Stimulated activated naive CD8-positive, alpha-beta T cell treated with anti-CD3 and anti-CD28 coated beads, Interleukin-15, Interleukin-2, amounts not matched to agents 100 ng/mL and 50 ng/mL, for 24 hours (primary cell): ENCODE measurements around the gene PRDM16.
"Not testable (repeated sequence)": the region's sequence is repeated elsewhere in the genome, so short reads cannot be mapped to it uniquely, and the experiment has no call there.

Experiments used
- H3K27ac Mint-ChIP-seq: one replicate; pipeline ENCODE4 v1.8.0; 2021; ENCODE audit warnings: mild to moderate bottlenecking, mixed read lengths
- H3K27me3 Mint-ChIP-seq: one replicate; pipeline ENCODE4 v1.8.0; 2021; ENCODE audit warnings: mixed read lengths
- H3K36me3 Mint-ChIP-seq: one replicate; pipeline ENCODE4 v1.8.0; 2021; ENCODE audit warnings: low read depth, mixed read lengths
- H3K4me1 Mint-ChIP-seq: one replicate; pipeline ENCODE4 v1.8.0; 2021; ENCODE audit warnings: low read depth, mixed read lengths
- H3K4me3 Mint-ChIP-seq: one replicate; pipeline ENCODE4 v1.8.0; 2021; ENCODE audit warnings: mild to moderate bottlenecking, mixed read lengths
- H3K9me3 Mint-ChIP-seq: one replicate; pipeline ENCODE4 v1.8.0; 2021; ENCODE audit warnings: mixed read lengths

The PRDM16 gene

DNA sequence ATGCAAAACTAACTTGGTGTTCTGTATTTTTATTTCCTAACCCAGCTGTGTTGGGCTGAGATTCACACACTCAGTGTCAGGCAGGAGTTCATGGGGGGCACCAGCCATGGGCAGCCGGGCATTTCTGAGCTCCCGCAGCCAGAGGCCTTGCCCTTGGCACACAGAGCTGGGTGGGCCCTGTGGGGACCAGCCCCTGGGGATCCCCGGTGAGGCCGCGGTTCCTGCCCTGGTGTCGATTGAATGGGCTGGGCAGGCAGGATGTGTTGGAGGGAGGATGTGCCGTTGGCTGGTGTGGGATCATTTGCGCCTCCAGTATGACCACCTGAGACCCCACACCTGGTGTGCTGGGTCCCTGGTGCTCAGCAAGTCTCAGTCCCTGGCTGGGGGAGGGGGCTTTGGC, 91.0 kb downstream of the PRDM16 start:
- H3K4me3 Mint-ChIP-seq: no peak overlapping the region
- H3K27me3 Mint-ChIP-seq: peaks cover 30% of the 10 kb centered on the region

DNA sequence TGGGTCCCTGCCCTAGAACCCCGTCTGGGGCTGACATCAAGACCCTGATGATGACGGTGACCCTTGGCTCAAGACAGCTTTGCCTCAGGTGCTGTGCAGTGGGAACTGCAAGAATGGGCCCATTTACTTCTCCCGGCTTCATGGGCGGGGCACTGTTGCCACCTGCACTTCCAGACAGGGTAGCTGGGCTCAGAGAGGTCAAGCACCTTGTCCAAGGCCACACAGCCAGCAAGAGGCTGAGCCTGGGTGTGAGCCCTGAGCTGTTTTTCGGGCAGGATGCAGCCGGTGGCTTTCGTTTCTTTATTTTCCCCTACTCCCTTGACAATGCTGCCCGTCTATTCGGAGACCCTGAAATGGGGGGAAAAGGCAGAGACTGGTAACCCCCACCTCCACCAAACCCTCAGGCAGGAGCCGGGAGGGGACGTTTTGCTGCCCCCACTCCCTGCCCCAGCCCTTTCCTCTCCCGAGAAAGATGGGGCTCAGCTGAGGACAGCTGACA, 91.7 kb downstream of the PRDM16 start:
- H3K27ac Mint-ChIP-seq: no peak overlapping the region
- no peaks in the 10 kb centered on the region for H3K4me1 Mint-ChIP-seq
- H3K27me3 Mint-ChIP-seq: peaks cover 27% of the 10 kb centered on the region
- no peaks in the 10 kb centered on the region for H3K9me3 Mint-ChIP-seq
- H3K4me3 Mint-ChIP-seq: peak overlapping the region; percentile 22
- no peaks in the 10 kb centered on the region for H3K36me3 Mint-ChIP-seq

More for the DNA sequence above, 91.0 kb downstream of the PRDM16 start:
- no peaks in the 10 kb centered on the region for H3K9me3 Mint-ChIP-seq
- H3K36me3 Mint-ChIP-seq: no peaks in the 10 kb centered on the region
- H3K4me1 Mint-ChIP-seq: no peaks in the 10 kb centered on the region
- H3K27ac Mint-ChIP-seq: no peak overlapping the region

DNA sequence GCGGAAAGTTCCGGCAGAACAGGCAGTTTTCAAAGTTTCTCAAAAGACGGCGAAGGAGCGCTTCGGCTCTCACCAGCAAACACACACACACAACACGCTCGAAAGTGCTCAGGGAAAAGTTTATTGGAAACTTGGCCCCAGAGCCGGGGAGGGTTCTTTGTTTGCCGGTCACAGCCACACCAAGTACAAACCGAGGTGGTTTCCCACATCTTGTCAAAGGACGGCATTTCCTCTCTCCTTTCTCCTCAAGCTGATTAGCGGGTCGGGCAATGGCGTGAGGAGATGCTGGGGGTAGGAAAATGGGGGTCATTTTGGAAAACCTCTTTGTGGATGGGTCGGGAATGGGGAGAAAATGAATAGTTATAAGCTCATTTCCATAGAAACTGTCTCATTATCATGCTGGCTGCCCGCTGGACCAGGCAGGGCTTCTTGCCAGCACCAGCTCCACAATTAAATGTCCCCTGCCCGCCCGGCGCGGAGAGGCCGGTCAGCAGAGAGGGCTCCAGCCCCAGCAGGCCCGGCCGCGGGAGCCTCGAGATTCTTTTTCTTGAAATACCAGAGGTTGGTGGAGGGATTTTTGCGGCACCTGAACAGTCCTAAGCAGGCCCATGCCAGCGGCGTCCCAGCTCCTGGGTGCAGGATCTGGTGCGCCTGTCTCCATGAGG, 92.3 kb downstream of the PRDM16 start:
- no peaks in the 10 kb centered on the region for H3K9me3 Mint-ChIP-seq
- peak overlapping the region; percentile 22 for H3K4me3 Mint-ChIP-seq
- H3K27me3 Mint-ChIP-seq: peaks cover 20% of the 10 kb centered on the region
- no peaks in the 10 kb centered on the region for H3K36me3 Mint-ChIP-seq
- no peak overlapping the region for H3K27ac Mint-ChIP-seq
- H3K4me1 Mint-ChIP-seq: no peaks in the 10 kb centered on the region

DNA sequence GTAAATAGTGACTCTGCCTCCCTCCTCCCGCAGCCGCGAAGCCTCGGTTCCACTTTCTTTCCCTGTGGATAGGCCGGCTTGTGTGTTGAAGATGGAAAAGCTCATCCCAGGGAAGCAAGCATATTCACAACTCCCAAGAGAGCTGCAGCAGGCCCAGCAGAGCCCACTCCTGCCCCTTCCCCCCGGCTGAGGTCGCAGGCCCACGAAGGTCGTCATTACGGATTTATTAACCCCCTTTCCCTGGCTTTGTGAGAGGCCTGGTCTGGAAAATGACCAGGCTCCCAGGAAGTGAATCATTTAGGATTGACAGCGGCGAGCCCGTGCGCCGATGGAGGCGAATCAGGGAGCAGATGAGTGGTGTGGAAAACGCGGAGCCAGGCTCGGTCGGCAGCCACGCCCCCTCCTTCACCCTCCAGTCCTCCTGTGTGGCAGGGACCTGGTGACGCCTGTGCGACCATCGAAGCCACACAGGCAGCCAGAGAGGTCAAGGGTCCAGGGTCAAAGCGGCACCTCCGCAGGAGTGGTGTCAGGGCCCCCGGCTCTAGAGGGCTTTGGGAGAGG, 93.4 kb downstream of the PRDM16 start:
- no peaks in the 10 kb centered on the region for H3K36me3 Mint-ChIP-seq
- no peaks in the 10 kb centered on the region for H3K9me3 Mint-ChIP-seq
- no peak overlapping the region for H3K27ac Mint-ChIP-seq
- H3K27me3 Mint-ChIP-seq: peaks cover 15% of the 10 kb centered on the region
- H3K4me1 Mint-ChIP-seq: no peaks in the 10 kb centered on the region
- no peak overlapping the region for H3K4me3 Mint-ChIP-seq

DNA sequence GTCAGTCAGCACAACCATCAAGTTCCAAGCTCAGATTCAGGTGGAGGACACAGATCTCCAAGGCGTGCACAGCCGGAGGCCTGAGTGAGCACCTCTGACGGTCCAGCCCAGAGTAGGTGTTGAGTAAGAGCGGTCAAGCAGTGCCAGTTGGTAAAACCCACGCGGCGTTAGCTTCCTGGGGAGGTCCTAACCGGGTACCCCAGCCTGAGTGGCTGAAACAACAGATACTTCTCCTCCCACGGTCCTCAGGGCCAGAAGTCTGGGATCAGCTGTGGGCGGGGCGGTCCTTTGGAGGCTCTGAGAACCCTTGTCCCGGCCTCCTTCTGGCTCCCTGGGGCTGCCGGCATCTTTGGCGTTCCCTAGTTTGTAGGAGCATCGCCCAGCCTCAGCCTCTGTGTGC, 94.4 kb downstream of the PRDM16 start:
- H3K9me3 Mint-ChIP-seq: no peaks in the 10 kb centered on the region
- H3K36me3 Mint-ChIP-seq: no peaks in the 10 kb centered on the region
- no peaks in the 10 kb centered on the region for H3K4me1 Mint-ChIP-seq
- peaks cover 10% of the 10 kb centered on the region for H3K27me3 Mint-ChIP-seq
- no peak overlapping the region for H3K4me3 Mint-ChIP-seq
- no peak overlapping the region for H3K27ac Mint-ChIP-seq

DNA sequence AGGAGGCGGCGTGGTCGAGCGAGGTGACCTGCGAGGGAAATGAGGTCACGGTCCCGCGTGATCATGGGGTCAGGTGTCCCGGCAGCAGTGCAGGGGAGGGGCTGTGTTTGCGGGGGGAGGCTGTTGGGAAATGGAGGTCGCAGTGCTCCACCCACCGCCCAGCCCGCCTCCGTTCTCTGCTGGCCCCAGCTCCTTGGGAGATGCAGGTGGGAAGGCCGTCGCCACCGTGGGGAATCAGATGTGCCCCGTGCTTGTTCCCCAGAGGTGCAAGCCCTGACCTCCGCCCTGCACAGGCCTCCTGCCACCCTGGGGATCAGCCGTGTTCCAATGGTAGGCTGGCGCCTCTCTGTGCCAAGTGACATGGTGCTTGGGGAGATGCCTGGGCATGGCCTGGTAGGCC, 95.7 kb downstream of the PRDM16 start:
- H3K36me3 Mint-ChIP-seq: no peaks in the 10 kb centered on the region
- no peaks in the 10 kb centered on the region for H3K4me1 Mint-ChIP-seq
- H3K9me3 Mint-ChIP-seq: no peaks in the 10 kb centered on the region
- H3K4me3 Mint-ChIP-seq: no peak overlapping the region
- H3K27ac Mint-ChIP-seq: no peak overlapping the region
- H3K27me3 Mint-ChIP-seq: peaks cover 7% of the 10 kb centered on the region

DNA sequence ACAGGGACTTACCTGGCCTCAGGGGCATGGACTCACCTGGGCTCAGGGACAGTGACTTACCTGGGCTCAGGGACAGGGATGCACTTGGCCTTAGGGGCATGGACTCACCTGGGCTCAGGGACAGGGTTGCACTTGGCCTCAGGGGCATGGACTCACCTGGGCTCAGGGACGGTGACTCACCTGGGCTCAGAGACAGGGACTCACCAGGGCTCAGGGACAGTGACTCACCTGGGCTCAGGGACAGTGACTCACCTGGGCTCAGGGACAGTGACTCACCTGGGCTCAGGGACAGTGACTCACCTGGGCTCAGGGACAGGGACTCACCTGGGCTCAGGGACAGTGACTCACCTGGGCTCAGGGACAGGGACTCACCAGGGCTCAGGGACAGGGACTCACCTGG, 96.2 kb downstream of the PRDM16 start:
- H3K9me3 Mint-ChIP-seq, H3K27ac Mint-ChIP-seq, H3K27me3 Mint-ChIP-seq, H3K36me3 Mint-ChIP-seq, H3K4me1 Mint-ChIP-seq, H3K4me3 Mint-ChIP-seq: not testable (repeated sequence)

DNA sequence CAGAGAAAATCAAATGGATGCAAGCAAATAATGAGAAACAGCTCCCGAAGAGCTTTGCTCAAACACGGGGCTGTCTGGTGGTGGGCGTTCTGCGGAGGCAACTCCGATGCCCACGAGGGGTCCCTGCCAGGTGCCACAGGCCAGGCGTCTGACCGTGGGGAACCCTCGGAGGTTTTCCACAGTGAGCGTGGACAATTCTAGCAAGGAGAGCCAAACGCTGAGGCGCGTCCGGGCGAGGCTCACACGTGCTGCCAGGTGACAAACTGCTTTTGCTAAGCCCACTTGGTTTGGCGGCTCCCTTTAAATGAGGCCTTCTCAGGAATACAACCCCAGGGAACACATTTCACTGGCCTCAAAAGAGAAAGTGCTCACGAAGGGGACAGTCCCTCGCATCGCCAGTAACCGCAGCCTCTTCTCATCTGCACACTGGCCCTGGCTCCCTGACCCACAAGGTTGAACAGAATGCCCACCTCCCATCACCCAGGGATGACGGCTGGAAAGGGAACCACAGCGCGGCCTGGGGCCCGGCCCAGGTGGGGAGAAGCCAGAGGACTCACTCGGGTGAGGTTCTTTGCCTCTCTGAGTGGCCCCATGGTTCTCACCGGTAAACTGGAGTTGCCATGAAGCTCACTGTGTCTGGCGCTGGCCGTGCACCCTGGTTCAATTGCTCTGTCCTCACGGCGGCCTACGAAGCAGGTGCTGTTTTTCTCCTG, 97.4 kb downstream of the PRDM16 start:
- Mint-ChIP-seq H3K27me3 (peaks cover 10% of the 10 kb centered on the region), H3K9me3 (no peaks in the 10 kb centered on the region), H3K27ac (no peak overlapping the region), H3K4me3 (no peak overlapping the region), H3K4me1 (peaks cover 4% of the 10 kb centered on the region), H3K36me3 (no peaks in the 10 kb centered on the region)

DNA sequence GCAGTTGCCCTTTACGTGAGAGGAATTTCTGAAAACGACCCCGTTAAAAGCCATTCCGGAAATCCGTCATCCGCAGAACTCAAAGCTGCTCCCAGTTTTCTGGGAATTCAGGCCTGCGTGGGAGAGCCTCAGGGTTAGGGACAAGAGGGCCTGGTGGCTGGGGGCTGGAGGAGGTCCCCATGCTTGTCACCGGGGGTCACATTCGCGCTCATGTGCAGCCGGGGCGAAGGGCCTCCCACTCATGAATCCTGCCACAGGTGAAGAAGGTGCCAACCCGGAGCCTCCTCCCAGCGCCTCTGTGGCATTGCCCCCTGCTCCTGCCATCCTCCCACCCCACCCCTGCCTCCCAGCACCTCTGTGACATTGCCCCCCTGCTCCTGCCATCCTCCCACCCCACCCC, 98.3 kb downstream of the PRDM16 start:
- Mint-ChIP-seq H3K36me3 (no peaks in the 10 kb centered on the region), H3K4me1 (peaks cover 4% of the 10 kb centered on the region), H3K27ac (no peak overlapping the region), H3K27me3 (peaks cover 14% of the 10 kb centered on the region), H3K9me3 (no peaks in the 10 kb centered on the region), H3K4me3 (no peak overlapping the region)

DNA sequence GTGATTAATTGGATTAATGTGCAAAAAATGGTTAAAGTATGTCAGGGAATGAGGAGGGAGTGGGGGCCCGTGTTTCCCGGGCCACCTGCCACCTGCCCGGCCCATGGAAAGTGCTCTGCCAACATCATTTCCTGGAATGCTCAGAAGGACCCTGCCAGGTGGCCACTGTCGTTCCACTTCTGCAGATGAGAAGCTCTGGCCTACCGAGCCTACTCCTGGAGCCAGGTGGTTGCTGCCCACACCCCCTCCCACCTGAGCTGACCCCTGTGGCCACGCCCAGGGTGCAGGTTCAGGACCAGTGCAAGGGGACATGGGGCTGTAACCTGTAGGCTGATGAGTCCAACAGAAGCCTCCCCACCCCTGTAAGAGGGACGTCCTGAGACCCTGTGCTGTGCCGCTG, 99.7 kb downstream of the PRDM16 start:
- no peaks in the 10 kb centered on the region for H3K36me3 Mint-ChIP-seq
- no peak overlapping the region for H3K4me3 Mint-ChIP-seq
- no peak overlapping the region for H3K27ac Mint-ChIP-seq
- H3K27me3 Mint-ChIP-seq: peaks cover 22% of the 10 kb centered on the region
- no peaks in the 10 kb centered on the region for H3K9me3 Mint-ChIP-seq
- peaks cover 4% of the 10 kb centered on the region for H3K4me1 Mint-ChIP-seq

DNA sequence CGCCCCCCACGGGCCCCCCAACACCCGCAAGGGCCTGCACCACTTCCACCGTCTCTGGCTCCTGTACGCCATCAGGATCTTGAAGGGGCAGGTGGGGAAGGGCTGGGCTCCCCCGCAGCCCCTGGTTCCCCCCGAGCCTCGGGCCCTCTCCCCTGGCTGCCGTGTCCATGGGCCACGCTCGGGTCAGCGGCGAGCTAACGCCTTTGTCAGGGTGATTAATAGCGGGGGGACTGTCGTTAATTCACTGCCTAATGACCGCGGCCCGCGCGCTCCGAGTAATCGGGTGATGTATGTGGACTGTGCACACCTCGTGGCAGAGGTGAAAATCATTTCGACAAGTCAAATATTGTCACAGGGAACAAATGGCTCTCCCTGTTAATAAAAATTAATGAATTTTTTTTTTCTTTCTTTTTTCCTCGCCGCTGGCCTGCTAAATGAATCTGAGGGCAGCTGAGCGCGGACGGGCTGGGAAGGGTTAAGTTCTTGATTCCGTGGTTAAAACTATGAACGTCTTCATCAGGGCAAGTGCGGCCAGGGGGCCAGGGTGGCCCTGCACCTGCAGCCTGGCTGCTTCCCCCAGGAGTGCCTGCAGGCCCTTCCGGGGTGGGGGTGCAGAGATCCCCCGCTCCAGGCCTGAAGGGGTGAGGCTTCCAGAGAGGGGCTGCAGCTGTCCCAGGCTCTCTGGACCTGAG, 100.8 kb downstream of the PRDM16 start:
- peaks cover 4% of the 10 kb centered on the region for H3K4me1 Mint-ChIP-seq
- no peak overlapping the region for H3K4me3 Mint-ChIP-seq
- no peaks in the 10 kb centered on the region for H3K9me3 Mint-ChIP-seq
- no peaks in the 10 kb centered on the region for H3K36me3 Mint-ChIP-seq
- H3K27me3 Mint-ChIP-seq: peaks cover 31% of the 10 kb centered on the region
- H3K27ac Mint-ChIP-seq: no peak overlapping the region

DNA sequence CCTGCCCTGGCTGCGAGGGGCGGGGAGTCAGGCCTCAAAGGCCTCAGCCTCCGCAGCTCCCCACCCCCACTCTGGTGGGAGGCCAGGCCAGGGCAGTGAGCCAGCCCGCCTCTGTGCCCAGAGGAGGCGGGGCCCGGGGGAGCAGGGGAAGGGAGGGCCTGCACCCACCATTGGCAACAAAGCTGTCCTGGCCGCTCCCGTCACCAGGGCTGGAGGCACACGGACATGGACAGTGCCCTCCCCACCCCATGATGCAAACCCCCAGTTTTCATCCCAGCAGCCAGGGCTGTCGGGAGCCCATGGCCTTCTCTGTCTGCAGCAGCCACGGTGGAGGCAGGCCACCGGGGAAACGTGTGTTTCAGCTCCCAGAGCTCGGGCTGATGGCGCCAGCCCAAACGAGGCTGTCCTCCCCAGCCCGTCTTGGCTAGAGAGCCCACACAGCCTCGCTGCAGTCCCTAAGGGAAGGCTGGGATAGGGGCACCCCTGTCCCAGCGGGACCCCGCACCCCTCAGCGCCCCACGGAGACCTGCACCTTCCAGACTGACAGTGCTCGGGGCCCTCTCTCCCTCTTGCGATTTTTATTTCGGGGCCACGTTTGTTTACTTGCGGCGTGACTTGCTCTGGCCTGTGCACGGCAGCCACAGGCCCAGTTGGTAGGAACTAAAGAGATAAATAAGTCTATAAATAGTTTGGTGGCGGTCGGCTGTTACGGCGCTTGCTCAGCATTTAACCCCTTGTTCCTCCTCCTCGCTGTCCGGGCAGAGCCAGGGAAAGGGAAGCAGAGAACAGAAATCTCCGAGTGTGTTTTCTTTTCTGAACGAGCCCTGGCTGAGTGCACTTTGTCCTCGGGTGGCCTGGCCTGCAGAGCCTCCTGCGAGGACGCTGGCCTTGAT, 101.8 kb downstream of the PRDM16 start:
- no peaks in the 10 kb centered on the region for H3K36me3 Mint-ChIP-seq
- H3K27ac Mint-ChIP-seq: no peak overlapping the region
- H3K4me1 Mint-ChIP-seq: peaks cover 4% of the 10 kb centered on the region
- H3K9me3 Mint-ChIP-seq: no peaks in the 10 kb centered on the region
- H3K27me3 Mint-ChIP-seq: peaks cover 31% of the 10 kb centered on the region
- no peak overlapping the region for H3K4me3 Mint-ChIP-seq

DNA sequence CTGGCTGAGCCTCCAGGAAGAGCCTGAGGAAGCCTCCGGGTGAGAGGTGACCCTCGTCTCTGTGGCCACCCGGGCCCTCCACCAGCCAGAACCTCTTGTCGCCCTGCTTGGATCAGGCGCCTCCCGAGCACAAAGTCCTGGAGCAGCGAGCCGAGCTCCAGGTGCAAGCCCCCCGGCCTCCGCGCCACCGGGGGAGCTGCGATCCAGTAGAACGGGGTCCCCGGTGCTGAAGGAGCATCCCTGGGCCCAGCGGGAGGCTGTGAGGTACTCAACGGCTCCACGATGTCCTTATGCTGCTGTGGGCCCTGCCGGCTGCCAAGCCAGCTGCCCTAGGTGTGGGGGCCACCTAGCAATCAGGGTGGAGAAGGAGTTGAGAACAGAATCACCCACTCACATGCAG, 102.8 kb downstream of the PRDM16 start:
- peaks cover 31% of the 10 kb centered on the region for H3K27me3 Mint-ChIP-seq
- H3K36me3 Mint-ChIP-seq: no peaks in the 10 kb centered on the region
- H3K4me1 Mint-ChIP-seq: peaks cover 4% of the 10 kb centered on the region
- H3K9me3 Mint-ChIP-seq: no peaks in the 10 kb centered on the region
- H3K27ac Mint-ChIP-seq: no peak overlapping the region
- no peak overlapping the region for H3K4me3 Mint-ChIP-seq
